Nephron progenitor cell (in vitro differentiated cells): ENCODE results near the gene SPOUT1.
"Not testable (repeated sequence)": the region's sequence is repeated elsewhere in the genome, so short reads cannot be mapped to it uniquely, and the experiment has no call there.

Experiments used
- DNase-seq: peaks from one replicate; pipeline ENCODE4 v3.0.0; 2021
- H3K27ac Mint-ChIP-seq: 2 replicates; pipeline ENCODE4 v1.8.0; 2021; ENCODE audit warnings: mild to moderate bottlenecking, moderate library complexity, mixed read lengths
- H3K27me3 Mint-ChIP-seq: 2 replicates; pipeline ENCODE4 v1.8.0; 2021; ENCODE audit warnings: mild to moderate bottlenecking, low read depth, mixed read lengths; ENCODE audit not compliant: poor library complexity
- H3K36me3 Mint-ChIP-seq: 2 replicates; pipeline ENCODE4 v1.8.0; 2021; ENCODE audit warnings: low read depth, mixed read lengths
- H3K4me1 Mint-ChIP-seq: 2 replicates; pipeline ENCODE4 v1.8.0; 2021; ENCODE audit warnings: mixed read lengths
- H3K4me3 Mint-ChIP-seq: 2 replicates; pipeline ENCODE4 v1.8.0; 2021; ENCODE audit warnings: mild to moderate bottlenecking, moderate library complexity, mixed read lengths
- H3K9me3 Mint-ChIP-seq: 2 replicates; pipeline ENCODE4 v1.8.0; 2021; ENCODE audit warnings: mild to moderate bottlenecking, moderate library complexity, mixed read lengths
- CTCF ChIP-seq: fragments of 200-600 bp; sonication (generic); IDR thresholded peaks from 2 replicates; pipeline ENCODE4 v1.5.0; 2021; ENCODE audit warnings: antibody characterized with exemption

SPOUT1 gene

DNA sequence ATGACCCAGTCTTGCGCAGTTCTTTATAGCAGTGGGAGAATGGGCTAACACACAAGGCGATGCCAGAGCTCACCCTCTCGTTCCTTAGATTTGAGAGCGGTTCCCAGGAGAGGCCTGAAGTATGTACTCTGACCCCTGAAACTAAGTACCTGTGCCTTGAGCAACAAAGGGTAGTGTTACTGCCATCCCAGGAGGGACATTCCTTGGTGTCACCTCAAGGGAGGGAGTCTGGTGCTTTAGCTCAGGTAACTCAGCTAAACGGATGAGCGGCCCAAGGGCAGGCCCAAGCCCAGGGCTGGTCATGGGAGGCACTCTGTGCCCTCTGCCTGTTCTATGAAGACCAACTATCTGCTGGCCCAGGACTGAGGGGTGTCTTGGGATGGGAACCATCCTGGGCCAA is 31.9 kb upstream of the SPOUT1 start:
- H3K9me3 Mint-ChIP-seq: no peaks in the 10 kb centered on the region
- no peak overlapping the region for H3K4me3 Mint-ChIP-seq
- peak overlapping the region; percentile 91 for H3K27ac Mint-ChIP-seq
- no peak for TF ChIP-seq CTCF
- no peak for DNase-seq
- peaks cover 19% of the 10 kb centered on the region for H3K4me1 Mint-ChIP-seq
- no peaks in the 10 kb centered on the region for H3K27me3 Mint-ChIP-seq
- H3K36me3 Mint-ChIP-seq: no peaks in the 10 kb centered on the region

- H3K27me3 Mint-ChIP-seq: no peaks in the 10 kb centered on the region
These were observed 31.3 kb upstream of the SPOUT1 start for GRCh38 chr9:128860937-128861336.

DNA sequence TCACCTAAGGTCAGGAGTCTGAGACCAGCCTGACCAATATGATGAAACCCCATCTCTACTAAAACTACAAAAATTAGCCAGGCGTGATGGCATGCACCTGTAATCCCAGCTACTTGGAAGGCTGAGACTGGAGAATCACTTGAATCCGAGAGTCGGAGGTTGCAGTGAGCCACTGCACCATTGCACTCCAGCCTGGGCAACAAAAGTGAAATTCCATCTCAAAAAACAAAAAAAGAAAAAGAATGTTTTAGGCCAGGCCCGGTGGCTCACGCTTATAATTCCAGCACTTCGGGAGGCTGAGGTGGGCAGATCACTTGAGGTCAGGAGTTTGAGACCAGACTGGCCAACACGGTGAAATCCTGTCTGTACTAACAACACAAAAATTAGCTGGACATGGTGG is 28.9 kb upstream of the SPOUT1 start:
- H3K9me3 Mint-ChIP-seq, DNase-seq, H3K4me3 Mint-ChIP-seq, H3K27me3 Mint-ChIP-seq, H3K36me3 Mint-ChIP-seq, H3K27ac Mint-ChIP-seq: not testable (repeated sequence)
- peaks cover 15% of the 10 kb centered on the region for H3K4me1 Mint-ChIP-seq

More at GRCh38 chr9:128860937-128861336, 31.3 kb upstream of the SPOUT1 start:
- Mint-ChIP-seq H3K9me3 (no peaks in the 10 kb centered on the region), H3K4me1 (peaks cover 19% of the 10 kb centered on the region), H3K36me3 (no peaks in the 10 kb centered on the region), H3K4me3 (no peak overlapping the region), H3K27ac (no peak overlapping the region)
- no peak for DNase-seq
- no peak for TF ChIP-seq CTCF

GRCh38 chr9:128854454-128854853 is 24.9 kb upstream of the SPOUT1 start:
- peaks cover 19% of the 10 kb centered on the region for H3K9me3 Mint-ChIP-seq
- peaks cover 19% of the 10 kb centered on the region for H3K36me3 Mint-ChIP-seq
- H3K4me3 Mint-ChIP-seq, H3K27ac Mint-ChIP-seq, H3K4me1 Mint-ChIP-seq, H3K27me3 Mint-ChIP-seq, DNase-seq: not testable (repeated sequence)

- not testable (repeated sequence) for H3K4me3 Mint-ChIP-seq, DNase-seq, H3K27me3 Mint-ChIP-seq, H3K27ac Mint-ChIP-seq, H3K4me1 Mint-ChIP-seq
- peaks cover 32% of the 10 kb centered on the region for H3K9me3 Mint-ChIP-seq
- H3K36me3 Mint-ChIP-seq: peaks cover 27% of the 10 kb centered on the region
These were observed 23.1 kb upstream of the SPOUT1 start for GRCh38 chr9:128852646-128853045.

GRCh38 chr9:128851779-128852600 is 22.4 kb upstream of the SPOUT1 start:
- H3K9me3 Mint-ChIP-seq: peaks cover 35% of the 10 kb centered on the region
- TF ChIP-seq CTCF: peak; percentile 13

DNA sequence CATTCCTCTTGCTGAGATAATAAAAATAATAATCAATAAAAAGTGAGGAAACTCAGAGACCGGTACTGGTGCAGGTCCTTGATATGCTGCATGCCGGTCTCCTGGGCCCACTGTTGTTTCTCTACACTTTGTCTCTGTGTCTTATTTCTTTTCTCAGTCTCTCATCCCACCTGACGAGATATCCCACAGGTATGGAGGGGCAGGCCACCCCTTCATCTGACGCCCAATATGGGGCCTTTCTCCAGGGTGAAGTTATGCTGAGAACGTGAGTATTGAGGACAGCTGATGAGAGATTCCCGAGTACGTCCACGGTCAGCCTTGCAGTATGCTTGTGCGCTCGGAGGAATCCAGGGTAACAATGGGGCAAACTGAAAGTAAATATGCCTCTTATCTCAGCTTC is 21.4 kb upstream of the SPOUT1 start:
- not testable (repeated sequence) for H3K4me3 Mint-ChIP-seq, H3K27me3 Mint-ChIP-seq, H3K4me1 Mint-ChIP-seq, DNase-seq, H3K27ac Mint-ChIP-seq
- Mint-ChIP-seq H3K36me3 (peaks cover 30% of the 10 kb centered on the region), H3K9me3 (peaks cover 35% of the 10 kb centered on the region)

More at GRCh38 chr9:128851779-128852600, 22.4 kb upstream of the SPOUT1 start:
- H3K4me3 Mint-ChIP-seq, DNase-seq, H3K4me1 Mint-ChIP-seq, H3K27ac Mint-ChIP-seq, H3K27me3 Mint-ChIP-seq: not testable (repeated sequence)
- peaks cover 30% of the 10 kb centered on the region for H3K36me3 Mint-ChIP-seq

GRCh38 chr9:128847803-128848202 is 18.2 kb upstream of the SPOUT1 start:
- no peak for TF ChIP-seq CTCF
- Mint-ChIP-seq H3K9me3 (peaks cover 35% of the 10 kb centered on the region), H3K4me1 (peaks cover 9% of the 10 kb centered on the region), H3K36me3 (peaks cover 35% of the 10 kb centered on the region), H3K27me3 (peaks cover 3% of the 10 kb centered on the region), H3K27ac (no peak overlapping the region), H3K4me3 (no peak overlapping the region)
- DNase-seq: no peak
